NOMO-1 treated with dmso at 0.1 percent for 144 hours (cell line): ENCODE results near the gene BIRC6.
"Not testable (repeated sequence)": the region's sequence is repeated elsewhere in the genome, so short reads cannot be mapped to it uniquely, and the experiment has no call there.

Experiments used
- DNase-seq: peaks from one replicate; lab custom pipeline; 2025; ENCODE audit not compliant: unreplicated experiment; lab: John Stamatoyannopoulos, UW

Gene BIRC6

DNA sequence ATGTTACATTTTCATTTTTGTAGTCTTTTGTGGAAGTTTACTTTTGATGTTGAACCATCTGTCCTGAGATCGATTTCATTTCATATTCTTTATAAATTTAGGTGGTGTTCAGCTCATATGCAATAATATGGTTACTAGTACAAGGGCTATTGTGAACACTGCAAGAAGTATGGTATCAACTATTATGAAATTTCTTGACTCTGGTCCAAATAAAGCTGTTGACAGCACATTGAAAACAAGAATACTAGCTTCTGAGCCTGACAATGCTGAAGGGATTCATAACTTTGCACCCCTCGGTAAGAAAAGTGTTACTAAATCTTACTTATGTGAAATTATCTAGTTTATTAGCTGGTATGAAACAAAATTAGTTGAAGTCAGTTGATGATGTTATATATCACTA is 146.1 kb downstream of the BIRC6 start:
- no peak for DNase-seq

- no peak for DNase-seq
Observed at GRCh38 chr2:32504877-32505478, 148.2 kb downstream of the BIRC6 start.

- no peak for DNase-seq
Observed at GRCh38 chr2:32506446-32506845, 149.6 kb downstream of the BIRC6 start.

DNA sequence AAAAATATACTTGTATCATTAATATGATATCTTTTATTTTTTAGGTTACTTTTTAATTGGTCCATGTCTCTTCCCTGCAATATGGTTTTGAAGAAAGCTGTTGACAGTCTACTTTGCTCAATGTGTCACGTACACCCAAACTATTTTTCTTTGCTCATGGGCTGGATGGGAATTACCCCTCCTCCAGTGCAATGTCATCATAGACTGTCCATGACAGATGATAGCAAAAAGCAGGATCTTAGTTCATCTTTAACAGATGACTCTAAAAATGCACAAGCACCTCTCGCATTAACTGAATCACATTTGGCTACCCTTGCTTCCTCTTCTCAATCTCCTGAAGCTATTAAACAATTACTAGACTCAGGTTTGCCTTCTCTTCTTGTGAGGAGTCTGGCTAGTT is 158.1 kb downstream of the BIRC6 start:
- DNase-seq: no peak

DNA sequence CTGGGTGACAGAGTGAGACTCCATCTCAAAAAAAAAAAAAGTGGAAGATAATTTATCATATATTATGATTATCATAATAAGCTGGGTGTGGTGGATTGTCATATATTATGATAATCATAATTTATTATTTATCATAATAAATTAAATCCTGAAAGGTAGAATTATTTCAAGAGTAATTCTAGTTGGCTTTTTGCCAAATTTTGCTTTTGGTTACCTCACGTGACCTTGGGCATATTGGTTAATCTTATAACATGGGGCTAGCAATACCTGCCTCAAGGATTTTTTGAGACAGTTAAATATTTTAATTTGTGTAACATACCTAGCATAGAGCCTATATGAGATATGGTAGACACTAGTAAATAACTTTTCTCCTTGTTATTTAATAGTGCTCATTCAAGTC is 159.7 kb downstream of the BIRC6 start:
- no peak for DNase-seq

GRCh38 chr2:32522770-32523169 is 165.9 kb downstream of the BIRC6 start:
- DNase-seq: no peak

DNA sequence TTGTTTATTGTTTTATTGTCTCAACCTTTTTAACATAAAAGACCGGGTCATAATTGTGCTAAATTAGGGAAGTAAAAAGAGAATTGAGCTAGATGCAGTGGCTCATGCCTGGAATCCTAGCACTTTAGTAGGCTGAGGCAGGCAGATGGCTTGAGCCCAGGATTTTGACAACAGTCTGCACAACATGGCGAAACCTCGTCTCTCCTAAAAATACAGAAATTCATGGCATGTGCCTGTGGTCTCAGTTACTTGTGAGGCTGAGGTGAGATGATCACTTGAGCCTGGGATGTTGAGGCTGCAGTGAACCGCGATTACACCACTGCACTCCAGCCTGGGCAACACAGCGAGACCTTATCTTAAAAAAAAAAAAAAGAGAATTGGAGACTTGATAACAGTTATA is 166.9 kb downstream of the BIRC6 start:
- DNase-seq: no peak

- no peak for DNase-seq
Observed at GRCh38 chr2:32532341-32532740, 175.5 kb downstream of the BIRC6 start.

DNA sequence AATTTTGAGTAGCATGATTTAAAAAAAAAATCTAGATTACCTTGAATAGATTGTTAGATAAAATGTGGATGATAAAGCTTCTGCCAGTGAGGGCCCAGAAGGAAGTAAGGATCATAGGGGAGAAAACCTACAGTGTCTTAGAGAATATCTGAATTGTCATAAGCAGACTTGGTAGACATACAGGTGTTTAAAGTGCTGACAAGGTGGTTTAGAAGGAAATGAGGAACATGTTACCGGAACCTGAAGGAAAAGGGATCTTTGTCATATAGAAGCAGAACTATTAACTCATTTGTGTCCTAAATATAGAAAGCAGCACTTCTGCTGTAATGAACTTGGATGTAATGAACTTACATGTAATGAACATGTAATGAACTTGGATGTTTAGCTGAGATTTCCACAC is 176.1 kb downstream of the BIRC6 start:
- DNase-seq: no peak

- DNase-seq: no peak
Observed at GRCh38 chr2:32534831-32535230, 178.0 kb downstream of the BIRC6 start.

- no peak for DNase-seq
Observed at GRCh38 chr2:32538735-32539134, 181.9 kb downstream of the BIRC6 start.

GRCh38 chr2:32552483-32552882 is 195.7 kb downstream of the BIRC6 start:
- DNase-seq: not testable (repeated sequence)

GRCh38 chr2:32553829-32554432 is 197.1 kb downstream of the BIRC6 start:
- peak; percentile 63 for DNase-seq

DNA sequence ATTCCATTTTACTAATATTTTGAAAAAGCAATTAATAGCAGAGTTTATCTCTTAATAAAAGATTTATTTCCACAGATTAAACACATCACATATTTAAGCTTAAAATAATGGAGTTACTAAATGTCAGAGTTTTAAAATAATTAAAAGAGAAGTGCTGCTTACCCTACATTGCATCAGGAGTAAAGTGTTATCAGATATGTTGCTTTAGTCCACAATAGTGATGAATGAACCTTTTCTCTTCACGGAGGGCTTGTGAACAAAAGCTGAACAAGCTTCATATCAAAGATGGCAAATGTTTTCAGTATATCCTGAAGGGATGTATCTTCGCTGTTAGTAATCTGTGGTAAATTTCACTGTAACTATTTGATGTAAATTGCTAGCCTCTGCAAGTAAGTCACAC is 201.7 kb downstream of the BIRC6 start:
- no peak for DNase-seq

- DNase-seq: peak; percentile 38
Observed at GRCh38 chr2:32559136-32559535, 202.3 kb downstream of the BIRC6 start.

GRCh38 chr2:32562906-32563305 is 206.1 kb downstream of the BIRC6 start:
- DNase-seq: no peak

GRCh38 chr2:32564417-32565035 is 207.7 kb downstream of the BIRC6 start:
- no peak for DNase-seq

- no peak for DNase-seq
Observed at GRCh38 chr2:32565902-32566301, 209.1 kb downstream of the BIRC6 start.

GRCh38 chr2:32572030-32572429 is 215.2 kb downstream of the BIRC6 start:
- DNase-seq: no peak

GRCh38 chr2:32572737-32573136 is 215.9 kb downstream of the BIRC6 start:
- DNase-seq: no peak

DNA sequence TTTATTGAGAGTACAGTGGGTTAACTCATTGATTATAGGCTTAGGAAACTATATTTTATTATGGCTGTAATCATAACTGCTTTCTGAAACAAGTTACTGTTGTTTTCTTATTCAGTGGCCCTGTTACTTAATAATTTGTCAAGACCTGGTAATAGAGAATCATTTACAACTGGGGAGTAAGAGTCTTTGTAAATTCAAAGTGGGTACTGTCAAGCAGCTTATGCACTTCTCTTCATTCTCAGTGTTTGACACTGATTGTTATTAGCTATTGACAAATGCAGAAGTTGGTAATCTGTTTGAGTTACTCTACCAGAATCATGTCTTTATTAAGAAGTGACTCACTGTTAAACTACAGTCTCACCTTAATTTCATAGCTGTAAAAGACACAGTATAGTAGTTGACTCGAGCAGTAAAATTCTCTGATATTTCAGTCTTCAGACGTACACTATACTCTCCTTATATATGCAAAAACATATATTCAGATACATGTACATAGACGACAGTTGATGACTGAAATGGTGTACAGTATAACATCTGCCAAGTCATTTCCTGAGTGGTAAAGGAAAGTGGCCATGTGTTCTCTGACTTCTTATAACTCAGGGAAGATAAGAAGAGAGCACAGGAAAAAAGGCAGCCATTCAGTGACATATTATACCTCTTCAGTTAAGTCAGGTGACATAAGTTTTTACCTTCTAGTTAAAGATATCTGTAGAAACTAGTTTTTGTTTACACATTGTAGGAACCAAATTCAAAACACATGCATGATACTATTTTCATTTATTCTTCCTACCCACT is 235.0 kb downstream of the BIRC6 start:
- peak; percentile 9 for DNase-seq

GRCh38 chr2:32594573-32594972 is 237.8 kb downstream of the BIRC6 start:
- no peak for DNase-seq
